Measurements from ENCODE around the gene TSFM. TPM values are rescaled to one million over a fixed set of nuclear protein-coding genes. Genes with fewer than 3 reads are reported as not detected.

Gene TSFM
- total RNA-seq, 4 donors from 2014 or later: 29.6 to 41.6 (median 34.5) TPM

- peak overlapping the region; percentile 45 for H3K4me3 ChIP-seq (ENCODE audit: low read depth, poor library complexity, severe bottlenecking)
- intact Hi-C loops (cut with DNase I; ENCODE audit: low total_unique reads): no loop called here
- no CpG with 5 or more reads among the region's 34 CpGs for WGBS, 2 donors
- DNase-seq (ENCODE audit: low spot score in 2 of 2): no peak
- TF ChIP-seq POLR2A (IDR thresholded peaks at IDR 0.05) (no peak), CTCF (IDR thresholded peaks at IDR 0.05) (no peak)
Measured at GRCh38 chr12:57755194-57755453, 27.5 kb upstream of the TSFM start.

- intact Hi-C loops (cut with DNase I; ENCODE audit: low total_unique reads): no loop called here
- no peak for DNase-seq (ENCODE audit: low spot score in 2 of 2)
- 2 to 15% methylated on average over 8 to 38 of the region's 76 CpGs for WGBS, 2 donors
- TF ChIP-seq POLR2A (IDR thresholded peaks at IDR 0.05): no peak
- TF ChIP-seq CTCF (IDR thresholded peaks at IDR 0.05): no peak
- H3K4me3 ChIP-seq (ENCODE audit: low read depth, poor library complexity, severe bottlenecking): peak overlapping the region; percentile 45
Measured at GRCh38 chr12:57755454-57756372, 26.9 kb upstream of the TSFM start.

GRCh38 chr12:57756406-57757341 is 25.9 kb upstream of the TSFM start:
- TF ChIP-seq CTCF (IDR thresholded peaks at IDR 0.05): no peak
- no peak for TF ChIP-seq POLR2A (IDR thresholded peaks at IDR 0.05)
- 51 to 58% methylated on average over 22 of the region's 22 CpGs for WGBS, 2 donors
- H3K4me3 ChIP-seq (ENCODE audit: low read depth, poor library complexity, severe bottlenecking): no peak overlapping the region
- intact Hi-C loops (cut with DNase I; ENCODE audit: low total_unique reads): no loop called here
- DNase-seq (ENCODE audit: low spot score in 2 of 2): no peak

- 90 to 94% methylated on average over 4 of the region's 4 CpGs for WGBS, 2 donors
- H3K4me3 ChIP-seq (ENCODE audit: low read depth, poor library complexity, severe bottlenecking): no peak overlapping the region
- intact Hi-C loops (cut with DNase I; ENCODE audit: low total_unique reads): no loop called here
- no peak for TF ChIP-seq POLR2A (IDR thresholded peaks at IDR 0.05)
- no peak for TF ChIP-seq CTCF (IDR thresholded peaks at IDR 0.05)
- DNase-seq (ENCODE audit: low spot score in 2 of 2): no peak
Measured at GRCh38 chr12:57757771-57758170, 24.8 kb upstream of the TSFM start.

- WGBS, 2 donors: 88 to 91% methylated on average over 16 to 25 of the region's 25 CpGs
- H3K4me3 ChIP-seq (ENCODE audit: low read depth, poor library complexity, severe bottlenecking): no peak overlapping the region
- intact Hi-C loops (cut with DNase I; ENCODE audit: low total_unique reads): no loop called here
- no peak for DNase-seq (ENCODE audit: low spot score in 2 of 2)
- TF ChIP-seq CTCF (IDR thresholded peaks at IDR 0.05) (no peak), POLR2A (IDR thresholded peaks at IDR 0.05) (no peak)
Measured at GRCh38 chr12:57758552-57759359, 23.8 kb upstream of the TSFM start.

Data from lower leg skin (tissue), 4 donors.